Upper lobe of left lung (tissue), 4 donors: ENCODE results near the gene PCDH1.

Source experiments
- CTCF ChIP-seq, 6 experiments: fragments of 450-650 bp in 4 of 6; fragments of 200-600 bp in 2 of 6; sonication (generic) in 2 of 6; IDR thresholded peaks; one replicate each; pipeline ENCODE4 v1.5.1; 2016 to 2019; ENCODE audit warnings: antibody characterized with exemption in 6 of 6
- POLR2A ChIP-seq, 4 donors: fragments of 450-650 bp; IDR thresholded peaks; one replicate each; pipeline ENCODE4 v1.5.1; 2016 to 2017; ENCODE audit warnings: antibody characterized with exemption in 4 of 4, mild to moderate bottlenecking in 2 of 4

- no peak for TF ChIP-seq CTCF (IDR thresholded peaks at IDR 0.05)
- TF ChIP-seq POLR2A (IDR thresholded peaks at IDR 0.05) = no peak
These were observed 39.1 kb downstream of the PCDH1 start for GRCh38 chr5:141839015-141839513.
